GM23338 (cell line): ENCODE results near the gene SCN1B.

Experiments used
- POLR2AphosphoS5 ChIP-seq: IDR thresholded peaks from 2 replicates; pipeline ENCODE4 v1.6.1; 2016; ENCODE audit warnings: antibody characterized with exemption, low read depth
- STAT1 ChIP-seq: IDR thresholded peaks from one replicate; pipeline ENCODE4 v1.6.1; 2016; ENCODE audit warnings: antibody characterized with exemption; ENCODE audit not compliant: unreplicated experiment
- TF ChIP-seq, protein P1 (sequence below), 2 experiments: fragments of 200-600 bp in 1 of 2; sonication (generic) in 1 of 2; conservative IDR thresholded peaks; 2 replicates each; pipeline versions ENCODE4 v1.5.1 to v1.6.1; 2016 to 2017; ENCODE audit warnings: antibody characterized with exemption in 2 of 2, low read depth in 2 of 2, mild to moderate bottlenecking in 2 of 2, moderate library complexity in 1 of 2
- TF ChIP-seq, protein P2 (sequence below): IDR thresholded peaks from one replicate; pipeline ENCODE4 v1.6.1; 2018; ENCODE audit warnings: antibody characterized with exemption; ENCODE audit not compliant: unreplicated experiment

DNA sequence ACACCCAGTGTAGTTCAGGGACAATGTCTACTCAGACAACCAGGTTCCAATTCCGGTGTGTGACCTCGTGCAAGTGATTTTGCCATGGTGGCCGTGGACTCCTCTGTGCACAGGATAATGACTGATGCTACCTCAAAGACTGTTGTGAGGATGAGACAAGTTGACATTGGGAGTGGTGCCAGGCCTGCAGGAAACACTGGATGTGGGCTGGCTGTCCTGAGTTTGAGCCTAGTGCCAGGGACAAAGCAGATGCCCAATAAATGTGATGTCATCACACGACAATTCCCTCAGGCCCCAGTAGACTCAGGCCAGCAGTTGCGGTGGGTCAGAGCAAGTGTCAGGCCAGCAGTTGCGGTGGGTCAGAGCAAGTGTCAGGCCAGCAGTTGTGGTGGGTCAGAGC lies 6.2 kb upstream of the SCN1B start:
- TF ChIP-seq, protein P1, sequence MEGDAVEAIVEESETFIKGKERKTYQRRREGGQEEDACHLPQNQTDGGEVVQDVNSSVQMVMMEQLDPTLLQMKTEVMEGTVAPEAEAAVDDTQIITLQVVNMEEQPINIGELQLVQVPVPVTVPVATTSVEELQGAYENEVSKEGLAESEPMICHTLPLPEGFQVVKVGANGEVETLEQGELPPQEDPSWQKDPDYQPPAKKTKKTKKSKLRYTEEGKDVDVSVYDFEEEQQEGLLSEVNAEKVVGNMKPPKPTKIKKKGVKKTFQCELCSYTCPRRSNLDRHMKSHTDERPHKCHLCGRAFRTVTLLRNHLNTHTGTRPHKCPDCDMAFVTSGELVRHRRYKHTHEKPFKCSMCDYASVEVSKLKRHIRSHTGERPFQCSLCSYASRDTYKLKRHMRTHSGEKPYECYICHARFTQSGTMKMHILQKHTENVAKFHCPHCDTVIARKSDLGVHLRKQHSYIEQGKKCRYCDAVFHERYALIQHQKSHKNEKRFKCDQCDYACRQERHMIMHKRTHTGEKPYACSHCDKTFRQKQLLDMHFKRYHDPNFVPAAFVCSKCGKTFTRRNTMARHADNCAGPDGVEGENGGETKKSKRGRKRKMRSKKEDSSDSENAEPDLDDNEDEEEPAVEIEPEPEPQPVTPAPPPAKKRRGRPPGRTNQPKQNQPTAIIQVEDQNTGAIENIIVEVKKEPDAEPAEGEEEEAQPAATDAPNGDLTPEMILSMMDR (conservative IDR thresholded peaks at IDR 0.05; ENCODE audit: low read depth in 2 of 2) = no peak
- TF ChIP-seq POLR2AphosphoS5 = peak; percentile 21; the same call in 1 of the 2 replicates
- no peak for TF ChIP-seq STAT1
- TF ChIP-seq, protein P2, sequence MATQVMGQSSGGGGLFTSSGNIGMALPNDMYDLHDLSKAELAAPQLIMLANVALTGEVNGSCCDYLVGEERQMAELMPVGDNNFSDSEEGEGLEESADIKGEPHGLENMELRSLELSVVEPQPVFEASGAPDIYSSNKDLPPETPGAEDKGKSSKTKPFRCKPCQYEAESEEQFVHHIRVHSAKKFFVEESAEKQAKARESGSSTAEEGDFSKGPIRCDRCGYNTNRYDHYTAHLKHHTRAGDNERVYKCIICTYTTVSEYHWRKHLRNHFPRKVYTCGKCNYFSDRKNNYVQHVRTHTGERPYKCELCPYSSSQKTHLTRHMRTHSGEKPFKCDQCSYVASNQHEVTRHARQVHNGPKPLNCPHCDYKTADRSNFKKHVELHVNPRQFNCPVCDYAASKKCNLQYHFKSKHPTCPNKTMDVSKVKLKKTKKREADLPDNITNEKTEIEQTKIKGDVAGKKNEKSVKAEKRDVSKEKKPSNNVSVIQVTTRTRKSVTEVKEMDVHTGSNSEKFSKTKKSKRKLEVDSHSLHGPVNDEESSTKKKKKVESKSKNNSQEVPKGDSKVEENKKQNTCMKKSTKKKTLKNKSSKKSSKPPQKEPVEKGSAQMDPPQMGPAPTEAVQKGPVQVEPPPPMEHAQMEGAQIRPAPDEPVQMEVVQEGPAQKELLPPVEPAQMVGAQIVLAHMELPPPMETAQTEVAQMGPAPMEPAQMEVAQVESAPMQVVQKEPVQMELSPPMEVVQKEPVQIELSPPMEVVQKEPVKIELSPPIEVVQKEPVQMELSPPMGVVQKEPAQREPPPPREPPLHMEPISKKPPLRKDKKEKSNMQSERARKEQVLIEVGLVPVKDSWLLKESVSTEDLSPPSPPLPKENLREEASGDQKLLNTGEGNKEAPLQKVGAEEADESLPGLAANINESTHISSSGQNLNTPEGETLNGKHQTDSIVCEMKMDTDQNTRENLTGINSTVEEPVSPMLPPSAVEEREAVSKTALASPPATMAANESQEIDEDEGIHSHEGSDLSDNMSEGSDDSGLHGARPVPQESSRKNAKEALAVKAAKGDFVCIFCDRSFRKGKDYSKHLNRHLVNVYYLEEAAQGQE = no peak
